PC-9 (cell line): ENCODE measurements around the gene MDP1. TPM values are rescaled to one million over a fixed set of nuclear protein-coding genes. Genes with fewer than 3 reads are reported as not detected.

Experiments used
- BruUV-seq: library from RNA; stranded (reverse); fragments of 400-500 nt; replicated peaks from 2 replicates; lab custom pipeline; 2021; lab: Mats Ljungman, UMichigan
- CTCF ChIA-PET: fragments of 300-600 bp; sonication (Branson Sonifier 250); formaldehyde crosslinking; loops from one replicate; lab custom pipeline; 2022; ENCODE audit warnings: antibody characterized with exemption; lab: Charles Lee
- POLR2A ChIA-PET: fragments of 300-600 bp; sonication (Branson Sonifier 250); formaldehyde crosslinking; loops from one replicate; lab custom pipeline; 2022; ENCODE audit warnings: antibody characterized with exemption; ENCODE audit not compliant: unreplicated experiment; lab: Charles Lee
- DNase-seq, 2 experiments: peaks; one replicate each; pipeline versions ENCODE4 v3.0.0 to v3.0.0-alpha.2; 2015 to 2022; ENCODE audit warnings: mixed read lengths in 1 of 2
- H2AFZ ChIP-seq: fragments of 200-600 bp; sonication (generic); 2 replicates; pipeline ENCODE4 v1.8.1; 2017; ENCODE audit warnings: antibody characterized with exemption
- H3F3A ChIP-seq: fragments of 200-600 bp; sonication (generic); 2 replicates; pipeline ENCODE4 v1.8.1; 2017; ENCODE audit warnings: antibody characterized with exemption, mild to moderate bottlenecking, low read depth; ENCODE audit not compliant: insufficient read depth
- H3K27ac ChIP-seq: fragments of 200-600 bp; sonication (generic); 2 replicates; pipeline ENCODE4 v1.6.1; 2016; ENCODE audit warnings: mixed run types
- H3K27me3 ChIP-seq: fragments of 200-600 bp; sonication (generic); 2 replicates; pipeline ENCODE4 v1.6.1; 2016; ENCODE audit warnings: low read depth, mixed run types; ENCODE audit not compliant: insufficient read depth
- H3K36me3 ChIP-seq: fragments of 200-600 bp; sonication (generic); 2 replicates; pipeline ENCODE4 v1.6.1; 2016; ENCODE audit warnings: low read depth, mixed run types
- H3K4me1 ChIP-seq: fragments of 200-600 bp; sonication (generic); replicated peaks from 2 replicates; pipeline ENCODE4 v1.6.1; 2016; ENCODE audit warnings: mixed run types; ENCODE audit not compliant: insufficient read depth
- H3K4me2 ChIP-seq: fragments of 200-600 bp; sonication (generic); 2 replicates; pipeline ENCODE4 v1.6.1; 2017; ENCODE audit warnings: mixed run types
- H3K4me3 ChIP-seq: fragments of 200-600 bp; sonication (generic); 2 replicates; pipeline ENCODE4 v1.6.1; 2016; ENCODE audit warnings: mixed run types
- H3K79me2 ChIP-seq: fragments of 200-600 bp; sonication (generic); 2 replicates; pipeline ENCODE4 v1.6.1; 2017; ENCODE audit warnings: low read depth, mixed run types
- H3K9me2 ChIP-seq: fragments of 200-600 bp; sonication (generic); 2 replicates; pipeline ENCODE4 v1.8.1; 2017; ENCODE audit warnings: mild to moderate bottlenecking; ENCODE audit not compliant: insufficient read depth
- H3K9me3 ChIP-seq: fragments of 200-600 bp; sonication (generic); 2 replicates; pipeline ENCODE4 v1.8.1; 2016; ENCODE audit warnings: low read depth; ENCODE audit not compliant: insufficient read depth
- H4K20me1 ChIP-seq: fragments of 200-600 bp; sonication (generic); 2 replicates; pipeline ENCODE4 v1.8.1; 2017; ENCODE audit not compliant: insufficient read depth
- EZH2 ChIP-seq: fragments of 200-600 bp; sonication (generic); IDR thresholded peaks from 2 replicates; pipeline ENCODE4 v1.8.0; 2017; ENCODE audit warnings: antibody characterized with exemption, low read depth
- intact Hi-C: fragments of 100-400 bp; cut with micrococcal nuclease; formaldehyde crosslinking; loops from one replicate; pipeline ENCODE4 v1.10.0; 2022; ENCODE audit not compliant: unreplicated experiment
- total RNA-seq: library from RNA; stranded (reverse); gene quantifications from 2 replicates; pipeline ENCODE4 v1.2.3, GENCODE V29; 2021
- TF ChIP-seq, protein P1 (sequence below): fragments of 200-600 bp; sonication (generic); conservative IDR thresholded peaks from 2 replicates; pipeline ENCODE4 v1.6.1; 2017; ENCODE audit warnings: mixed run types, antibody characterized with exemption, mild to moderate bottlenecking, moderate library complexity

The MDP1 gene
- total RNA-seq, 1 experiment from 2014 or later: 8.7 TPM

DNA sequence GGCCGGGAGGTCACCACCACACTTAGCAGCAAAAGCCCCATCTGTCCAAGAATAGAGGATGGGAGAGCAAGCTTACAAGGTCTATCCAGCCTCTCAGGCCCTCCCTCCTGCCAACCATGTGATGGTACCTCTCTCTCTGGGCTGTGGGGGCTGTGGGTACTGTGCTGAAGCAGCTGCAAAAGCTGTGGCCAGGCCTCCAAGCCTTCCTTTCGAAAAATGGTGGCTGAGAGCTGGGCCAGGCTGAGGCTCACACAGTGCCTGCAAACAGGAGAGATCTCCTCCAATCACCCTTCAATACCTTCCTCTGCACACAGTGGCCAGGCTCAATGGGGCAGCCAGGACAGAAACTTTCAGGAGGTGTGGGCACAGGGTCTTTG is 28.3 kb downstream of the MDP1 start:
- TF ChIP-seq, protein P1, sequence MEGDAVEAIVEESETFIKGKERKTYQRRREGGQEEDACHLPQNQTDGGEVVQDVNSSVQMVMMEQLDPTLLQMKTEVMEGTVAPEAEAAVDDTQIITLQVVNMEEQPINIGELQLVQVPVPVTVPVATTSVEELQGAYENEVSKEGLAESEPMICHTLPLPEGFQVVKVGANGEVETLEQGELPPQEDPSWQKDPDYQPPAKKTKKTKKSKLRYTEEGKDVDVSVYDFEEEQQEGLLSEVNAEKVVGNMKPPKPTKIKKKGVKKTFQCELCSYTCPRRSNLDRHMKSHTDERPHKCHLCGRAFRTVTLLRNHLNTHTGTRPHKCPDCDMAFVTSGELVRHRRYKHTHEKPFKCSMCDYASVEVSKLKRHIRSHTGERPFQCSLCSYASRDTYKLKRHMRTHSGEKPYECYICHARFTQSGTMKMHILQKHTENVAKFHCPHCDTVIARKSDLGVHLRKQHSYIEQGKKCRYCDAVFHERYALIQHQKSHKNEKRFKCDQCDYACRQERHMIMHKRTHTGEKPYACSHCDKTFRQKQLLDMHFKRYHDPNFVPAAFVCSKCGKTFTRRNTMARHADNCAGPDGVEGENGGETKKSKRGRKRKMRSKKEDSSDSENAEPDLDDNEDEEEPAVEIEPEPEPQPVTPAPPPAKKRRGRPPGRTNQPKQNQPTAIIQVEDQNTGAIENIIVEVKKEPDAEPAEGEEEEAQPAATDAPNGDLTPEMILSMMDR: no peak
- no peak for TF ChIP-seq EZH2
- peaks cover 11% of the 10 kb centered on the region for H3K4me1 ChIP-seq
- ChIA-PET CTCF (no interaction called here), POLR2A (no interaction called here)
- H3K9me3 ChIP-seq: no peaks in the 10 kb centered on the region
- no peak for DNase-seq
- intact Hi-C loops: no loop called here
- no peaks in the 10 kb centered on the region for H4K20me1 ChIP-seq
- no peaks in the 10 kb centered on the region for H3K9me2 ChIP-seq
- H3K36me3 ChIP-seq: no peaks in the 10 kb centered on the region
- H2AFZ ChIP-seq: no peak overlapping the region
- H3K79me2 ChIP-seq: peaks cover 17% of the 10 kb centered on the region
- H3K27ac ChIP-seq: no peak overlapping the region
- H3F3A ChIP-seq: peaks cover 3% of the 10 kb centered on the region; the same call in 1 of the 2 replicates
- peak overlapping the region; percentile 88 for H3K4me3 ChIP-seq
- no TSS peak for BruUV-seq
- H3K27me3 ChIP-seq: no peaks in the 10 kb centered on the region
- peak overlapping the region; percentile 93 for H3K4me2 ChIP-seq

DNA sequence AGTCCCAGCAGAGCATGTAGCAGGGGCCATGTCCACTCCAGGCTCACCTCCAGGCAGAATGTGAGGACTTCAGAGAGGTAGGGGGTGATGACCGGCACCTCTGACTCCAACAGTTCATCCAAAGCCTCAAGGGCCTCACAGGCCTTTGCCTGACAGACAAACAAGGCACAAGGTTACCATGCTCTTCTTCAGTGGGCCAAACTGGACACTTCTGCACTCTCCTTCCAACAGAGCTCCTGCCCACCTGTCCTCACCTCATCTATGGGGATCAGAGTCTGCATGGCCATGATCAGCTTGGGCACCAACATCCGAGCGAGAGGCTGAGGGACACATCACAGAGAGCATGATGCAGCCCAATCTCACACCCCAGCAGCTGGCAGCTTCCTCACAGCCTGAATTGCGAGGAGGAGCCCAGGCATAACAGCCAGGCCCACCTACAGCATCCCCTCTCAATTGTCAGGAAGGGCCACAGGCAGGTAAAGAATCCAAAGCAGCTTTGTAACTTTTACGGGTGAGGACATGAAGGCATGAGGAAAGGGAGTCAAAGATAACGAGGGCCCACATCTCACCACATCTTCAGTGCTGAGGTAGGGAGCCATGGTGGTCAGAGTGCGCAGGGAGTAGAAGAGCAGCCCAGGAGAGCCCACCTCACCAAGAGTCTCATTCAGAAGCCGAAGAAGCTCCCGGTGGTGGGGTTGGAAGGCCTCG is 28.9 kb downstream of the MDP1 start:
- CTCF ChIA-PET: no interaction called here
- H3K4me2 ChIP-seq: peak overlapping the region; percentile 93; the same call in 1 of the 2 replicates

GRCh38 chr14:24185741-24186140 is 30.1 kb downstream of the MDP1 start:
- intact Hi-C loops: no loop called here
- CTCF ChIA-PET: no interaction called here
- Histone ChIP-seq H3K9me2 (no peaks in the 10 kb centered on the region), H3K36me3 (no peaks in the 10 kb centered on the region), H4K20me1 (no peaks in the 10 kb centered on the region), H3K4me1 (peaks cover 11% of the 10 kb centered on the region), H3K9me3 (no peaks in the 10 kb centered on the region), H3K27me3 (no peaks in the 10 kb centered on the region), H3F3A (peaks cover 3% of the 10 kb centered on the region; the same call in 1 of the 2 replicates), H3K79me2 (peaks cover 13% of the 10 kb centered on the region), H3K27ac (no peak overlapping the region), H2AFZ (no peak overlapping the region), H3K4me3 (no peak overlapping the region), H3K4me2 (no peak overlapping the region)
- POLR2A ChIA-PET: no interaction called here
- no peak for DNase-seq
- TF ChIP-seq, protein P1: no peak
- no peak for TF ChIP-seq EZH2
- BruUV-seq: no TSS peak

More for the DNA sequence above, 28.9 kb downstream of the MDP1 start:
- intact Hi-C loops: no loop called here
- Histone ChIP-seq H3F3A (peaks cover 3% of the 10 kb centered on the region; the same call in 1 of the 2 replicates), H3K36me3 (no peaks in the 10 kb centered on the region), H3K4me3 (no peak overlapping the region), H2AFZ (no peak overlapping the region), H3K79me2 (peaks cover 14% of the 10 kb centered on the region), H3K9me3 (no peaks in the 10 kb centered on the region), H4K20me1 (no peaks in the 10 kb centered on the region), H3K4me1 (peaks cover 11% of the 10 kb centered on the region), H3K27ac (no peak overlapping the region), H3K27me3 (no peaks in the 10 kb centered on the region), H3K9me2 (no peaks in the 10 kb centered on the region)
- POLR2A ChIA-PET: no interaction called here
- TF ChIP-seq EZH2: no peak
- TF ChIP-seq, protein P1: no peak
- no peak for DNase-seq
- BruUV-seq: no TSS peak
